ENCODE results near the gene POLA1.

Gene POLA1

GRCh38 chrX:25020391-25020904, 326.7 kb downstream of the POLA1 start:
- Histone ChIP-seq H3K9me3 (ENCODE audit: severe bottlenecking) (no peaks in the 10 kb centered on the region), H3K4me1 (ENCODE audit: insufficient read depth, poor library complexity, severe bottlenecking) (no peaks in the 10 kb centered on the region), H3K27ac (ENCODE audit: poor library complexity, severe bottlenecking) (no peak overlapping the region), H3K27me3 (ENCODE audit: insufficient read depth, poor library complexity, severe bottlenecking) (peaks cover 62% of the 10 kb centered on the region), H3K4me3 (ENCODE audit: severe bottlenecking) (no peak overlapping the region), H3K36me3 (ENCODE audit: low read depth) (no peaks in the 10 kb centered on the region)
- ATAC-seq (ENCODE audit: low read depth) (0 out of 3 replicates have a peak, but pooled peaks have one; percentile 19), DNase-seq (ENCODE audit: low spot score) (no peak)
- TF ChIP-seq, protein P1, sequence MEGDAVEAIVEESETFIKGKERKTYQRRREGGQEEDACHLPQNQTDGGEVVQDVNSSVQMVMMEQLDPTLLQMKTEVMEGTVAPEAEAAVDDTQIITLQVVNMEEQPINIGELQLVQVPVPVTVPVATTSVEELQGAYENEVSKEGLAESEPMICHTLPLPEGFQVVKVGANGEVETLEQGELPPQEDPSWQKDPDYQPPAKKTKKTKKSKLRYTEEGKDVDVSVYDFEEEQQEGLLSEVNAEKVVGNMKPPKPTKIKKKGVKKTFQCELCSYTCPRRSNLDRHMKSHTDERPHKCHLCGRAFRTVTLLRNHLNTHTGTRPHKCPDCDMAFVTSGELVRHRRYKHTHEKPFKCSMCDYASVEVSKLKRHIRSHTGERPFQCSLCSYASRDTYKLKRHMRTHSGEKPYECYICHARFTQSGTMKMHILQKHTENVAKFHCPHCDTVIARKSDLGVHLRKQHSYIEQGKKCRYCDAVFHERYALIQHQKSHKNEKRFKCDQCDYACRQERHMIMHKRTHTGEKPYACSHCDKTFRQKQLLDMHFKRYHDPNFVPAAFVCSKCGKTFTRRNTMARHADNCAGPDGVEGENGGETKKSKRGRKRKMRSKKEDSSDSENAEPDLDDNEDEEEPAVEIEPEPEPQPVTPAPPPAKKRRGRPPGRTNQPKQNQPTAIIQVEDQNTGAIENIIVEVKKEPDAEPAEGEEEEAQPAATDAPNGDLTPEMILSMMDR (IDR thresholded peaks at IDR 0.05; ENCODE audit: poor library complexity, severe bottlenecking), result no peak

DNA sequence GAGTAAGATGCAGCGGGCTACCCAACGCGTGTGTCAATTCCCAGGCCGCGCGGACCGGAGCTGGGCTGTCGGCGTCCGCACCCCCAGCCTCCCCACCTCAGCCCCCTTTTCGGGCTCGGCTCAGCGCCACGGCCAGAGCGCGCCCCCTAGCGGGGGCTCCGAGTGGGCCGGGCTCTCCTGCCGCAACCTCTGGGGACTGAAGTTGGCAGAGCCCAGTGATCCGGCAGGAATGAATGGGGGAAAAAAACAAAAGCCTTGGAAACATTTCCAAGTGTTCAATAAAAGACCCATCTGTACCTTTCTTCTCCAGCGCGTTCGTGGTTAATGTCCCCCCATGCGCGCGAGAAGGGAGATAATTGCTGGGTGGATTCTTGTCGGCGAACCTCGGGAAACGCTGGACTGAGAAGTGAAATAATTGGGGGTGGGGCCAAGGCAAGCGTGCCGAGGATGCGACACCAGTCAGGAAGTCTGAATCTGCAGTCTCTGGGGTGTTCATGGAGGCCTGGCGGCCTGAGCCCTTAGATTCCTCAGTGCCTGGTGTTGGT, 327.3 kb downstream of the POLA1 start:
- Histone ChIP-seq H3K4me1 (ENCODE audit: insufficient read depth, poor library complexity, severe bottlenecking) (no peaks in the 10 kb centered on the region), H3K27ac (ENCODE audit: poor library complexity, severe bottlenecking) (no peak overlapping the region), H3K4me3 (ENCODE audit: severe bottlenecking) (no peak overlapping the region), H3K36me3 (ENCODE audit: low read depth) (no peaks in the 10 kb centered on the region), H3K9me3 (ENCODE audit: severe bottlenecking) (no peaks in the 10 kb centered on the region), H3K27me3 (ENCODE audit: insufficient read depth, poor library complexity, severe bottlenecking) (peaks cover 57% of the 10 kb centered on the region)
- peak; percentile 44; the same call in 1 of the 3 replicates for ATAC-seq (ENCODE audit: low read depth)
- no peak for DNase-seq (ENCODE audit: low spot score)
- TF ChIP-seq, protein P1 (IDR thresholded peaks at IDR 0.05; ENCODE audit: poor library complexity, severe bottlenecking), result peak; percentile 48

DNA sequence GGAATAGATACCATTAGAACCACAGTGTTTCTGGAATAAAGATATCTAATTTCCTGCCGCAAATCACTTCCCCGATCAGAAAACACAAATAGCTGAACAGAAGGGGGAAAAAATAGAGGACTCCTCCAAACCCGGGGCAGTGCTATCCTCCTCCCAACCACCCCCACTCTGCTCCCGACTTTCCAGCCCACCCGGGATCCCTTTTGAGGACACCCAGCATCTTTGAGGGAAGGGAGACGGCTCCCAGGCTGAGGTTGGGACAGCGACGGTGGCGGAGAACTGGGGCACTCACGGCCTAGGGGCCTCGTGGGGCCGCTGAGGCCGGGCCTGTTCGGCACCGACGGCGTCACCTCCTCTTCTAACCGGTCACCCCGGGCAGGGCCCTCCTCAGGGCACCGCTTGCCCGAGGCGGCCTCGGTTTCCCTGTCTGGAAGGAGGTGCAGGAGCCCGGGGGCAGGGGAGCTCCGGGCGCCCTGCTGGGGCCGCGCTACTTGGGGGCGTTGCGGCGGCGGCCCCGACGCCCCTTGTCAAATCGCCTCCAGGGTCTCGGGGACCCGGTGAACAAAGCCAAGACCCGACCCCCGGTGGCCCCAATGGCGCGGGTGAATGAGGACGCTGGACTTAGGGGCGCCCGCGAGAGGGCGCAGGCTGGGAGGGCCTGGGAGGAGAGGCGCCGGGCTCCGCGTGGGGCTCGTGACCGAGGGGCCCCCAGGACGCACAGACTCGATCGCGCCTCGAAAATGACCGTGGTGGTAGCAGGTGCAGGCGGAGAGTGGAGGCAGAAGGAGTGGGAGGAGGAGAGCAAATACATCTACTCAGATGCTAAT, 329.0 kb downstream of the POLA1 start:
- DNase-seq (ENCODE audit: low spot score) (no peak), ATAC-seq (ENCODE audit: low read depth) (no peak)
- peaks cover 40% of the 10 kb centered on the region for H3K27me3 ChIP-seq (ENCODE audit: insufficient read depth, poor library complexity, severe bottlenecking)
- H3K4me3 ChIP-seq (ENCODE audit: severe bottlenecking), result no peak overlapping the region
- H3K9me3 ChIP-seq (ENCODE audit: severe bottlenecking), result no peaks in the 10 kb centered on the region
- H3K36me3 ChIP-seq (ENCODE audit: low read depth), result no peaks in the 10 kb centered on the region
- no peak overlapping the region for H3K27ac ChIP-seq (ENCODE audit: poor library complexity, severe bottlenecking)
- no peaks in the 10 kb centered on the region for H3K4me1 ChIP-seq (ENCODE audit: insufficient read depth, poor library complexity, severe bottlenecking)
- TF ChIP-seq, protein P1 (IDR thresholded peaks at IDR 0.05; ENCODE audit: poor library complexity, severe bottlenecking), result no peak

GRCh38 chrX:25023908-25024307, 330.2 kb downstream of the POLA1 start:
- Histone ChIP-seq H3K36me3 (ENCODE audit: low read depth) (no peaks in the 10 kb centered on the region), H3K9me3 (ENCODE audit: severe bottlenecking) (no peaks in the 10 kb centered on the region), H3K27ac (ENCODE audit: poor library complexity, severe bottlenecking) (no peak overlapping the region), H3K27me3 (ENCODE audit: insufficient read depth, poor library complexity, severe bottlenecking) (peaks cover 28% of the 10 kb centered on the region), H3K4me3 (ENCODE audit: severe bottlenecking) (no peak overlapping the region), H3K4me1 (ENCODE audit: insufficient read depth, poor library complexity, severe bottlenecking) (peaks cover 7% of the 10 kb centered on the region)
- DNase-seq (ENCODE audit: low spot score), result no peak
- TF ChIP-seq, protein P1 (IDR thresholded peaks at IDR 0.05; ENCODE audit: poor library complexity, severe bottlenecking), result no peak
- no peak for ATAC-seq (ENCODE audit: low read depth)
